Stimulated activated CD4-positive, alpha-beta T cell treated with anti-CD3 and anti-CD28 coated beads, Interleukin-4, amount 100 ng/mL, for 48 hours (primary cell): Measurements from ENCODE around the gene RFX6.
"Not testable (repeated sequence)": the region's sequence is repeated elsewhere in the genome, so short reads cannot be mapped to it uniquely, and the experiment has no call there.

ENCODE experiments used
- DNase-seq, 2 donors: peaks; one replicate each; pipeline ENCODE4 v3.0.0-alpha.2; 2020; ENCODE audit warnings: low read depth in 2 of 2

Gene RFX6, protein sequence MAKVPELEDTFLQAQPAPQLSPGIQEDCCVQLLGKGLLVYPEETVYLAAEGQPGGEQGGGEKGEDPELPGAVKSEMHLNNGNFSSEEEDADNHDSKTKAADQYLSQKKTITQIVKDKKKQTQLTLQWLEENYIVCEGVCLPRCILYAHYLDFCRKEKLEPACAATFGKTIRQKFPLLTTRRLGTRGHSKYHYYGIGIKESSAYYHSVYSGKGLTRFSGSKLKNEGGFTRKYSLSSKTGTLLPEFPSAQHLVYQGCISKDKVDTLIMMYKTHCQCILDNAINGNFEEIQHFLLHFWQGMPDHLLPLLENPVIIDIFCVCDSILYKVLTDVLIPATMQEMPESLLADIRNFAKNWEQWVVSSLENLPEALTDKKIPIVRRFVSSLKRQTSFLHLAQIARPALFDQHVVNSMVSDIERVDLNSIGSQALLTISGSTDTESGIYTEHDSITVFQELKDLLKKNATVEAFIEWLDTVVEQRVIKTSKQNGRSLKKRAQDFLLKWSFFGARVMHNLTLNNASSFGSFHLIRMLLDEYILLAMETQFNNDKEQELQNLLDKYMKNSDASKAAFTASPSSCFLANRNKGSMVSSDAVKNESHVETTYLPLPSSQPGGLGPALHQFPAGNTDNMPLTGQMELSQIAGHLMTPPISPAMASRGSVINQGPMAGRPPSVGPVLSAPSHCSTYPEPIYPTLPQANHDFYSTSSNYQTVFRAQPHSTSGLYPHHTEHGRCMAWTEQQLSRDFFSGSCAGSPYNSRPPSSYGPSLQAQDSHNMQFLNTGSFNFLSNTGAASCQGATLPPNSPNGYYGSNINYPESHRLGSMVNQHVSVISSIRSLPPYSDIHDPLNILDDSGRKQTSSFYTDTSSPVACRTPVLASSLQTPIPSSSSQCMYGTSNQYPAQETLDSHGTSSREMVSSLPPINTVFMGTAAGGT

DNA sequence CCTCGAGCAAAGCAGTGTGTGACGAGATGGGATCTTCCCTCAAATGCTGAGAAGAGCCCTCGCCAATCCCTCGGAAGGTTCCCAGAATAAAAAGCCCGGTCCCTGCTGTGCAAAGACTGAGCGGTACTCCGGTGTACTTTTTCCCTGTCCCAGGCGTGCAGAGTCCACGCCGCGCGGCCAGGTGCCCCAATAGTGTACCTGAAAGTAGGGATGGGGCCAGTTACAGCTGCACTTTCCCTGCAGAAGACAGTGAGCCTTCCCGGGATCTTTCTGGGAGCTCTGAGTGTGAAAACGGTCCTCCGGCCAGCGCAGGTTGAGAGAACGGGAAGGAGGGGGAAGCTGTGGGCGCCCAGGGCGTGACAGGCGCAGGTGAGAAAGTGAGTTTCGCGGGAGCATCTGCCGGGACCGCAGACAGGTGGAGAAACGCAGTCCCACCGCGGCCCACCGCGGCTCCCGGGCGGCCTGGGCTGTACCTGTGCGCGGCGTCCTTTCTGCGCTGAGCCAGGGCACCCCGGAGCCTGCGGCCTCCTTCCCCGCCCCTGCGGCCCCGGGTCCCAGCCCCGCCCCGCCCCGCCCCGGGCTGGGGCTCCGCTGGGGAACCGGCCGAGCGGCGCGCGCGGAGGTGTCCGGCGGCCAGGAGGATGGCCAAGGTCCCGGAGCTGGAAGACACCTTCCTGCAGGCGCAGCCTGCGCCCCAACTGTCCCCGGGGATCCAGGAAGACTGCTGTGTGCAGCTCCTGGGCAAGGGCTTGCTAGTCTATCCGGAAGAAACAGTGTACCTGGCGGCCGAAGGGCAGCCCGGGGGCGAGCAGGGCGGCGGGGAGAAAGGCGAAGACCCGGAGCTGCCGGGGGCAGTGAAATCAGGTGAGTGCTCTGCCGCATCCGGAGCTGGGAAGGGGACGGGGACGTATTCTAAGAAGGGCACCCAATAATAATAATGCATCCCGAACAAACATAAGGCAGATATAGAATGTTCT, at the start of gene RFX6:
TSS of gene RFX6 (plus strand) at position 608 of the 977 bp plus-strand sequence. CDS start at position 642, 34 bp downstream.
- no peak for DNase-seq

DNA sequence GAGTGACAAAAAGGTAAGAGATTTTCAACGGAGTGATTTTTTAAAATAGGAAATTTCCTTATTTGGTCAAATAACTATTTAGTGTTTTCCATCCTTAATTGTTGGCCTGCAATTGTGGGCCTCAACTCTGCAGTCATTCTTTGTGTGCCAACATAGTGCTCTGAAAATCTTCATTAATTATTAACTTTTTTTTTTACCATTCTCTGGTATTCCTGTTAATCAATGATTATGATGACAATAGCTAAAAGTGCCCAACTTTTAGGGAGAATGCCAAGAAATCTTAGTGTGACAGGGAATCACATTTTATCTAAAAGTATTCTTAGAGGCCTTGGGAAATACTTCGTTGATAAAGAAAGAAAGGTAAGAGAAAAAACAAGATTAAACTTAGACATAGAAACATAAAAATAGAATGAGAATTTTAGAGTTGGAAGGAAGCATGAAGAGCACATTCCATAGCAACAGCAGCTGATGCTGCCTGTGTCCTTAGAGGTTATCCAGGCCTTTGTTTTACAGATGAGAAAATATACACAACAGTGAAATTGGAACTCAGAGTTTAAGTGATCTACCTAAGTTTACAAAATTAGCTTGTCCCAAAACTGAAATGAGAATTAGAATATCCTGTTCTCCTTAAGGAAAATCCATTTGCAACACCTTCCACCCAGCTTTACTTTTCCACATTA, 49.3 kb upstream of the RFX6 start:
- no peak for DNase-seq

DNA sequence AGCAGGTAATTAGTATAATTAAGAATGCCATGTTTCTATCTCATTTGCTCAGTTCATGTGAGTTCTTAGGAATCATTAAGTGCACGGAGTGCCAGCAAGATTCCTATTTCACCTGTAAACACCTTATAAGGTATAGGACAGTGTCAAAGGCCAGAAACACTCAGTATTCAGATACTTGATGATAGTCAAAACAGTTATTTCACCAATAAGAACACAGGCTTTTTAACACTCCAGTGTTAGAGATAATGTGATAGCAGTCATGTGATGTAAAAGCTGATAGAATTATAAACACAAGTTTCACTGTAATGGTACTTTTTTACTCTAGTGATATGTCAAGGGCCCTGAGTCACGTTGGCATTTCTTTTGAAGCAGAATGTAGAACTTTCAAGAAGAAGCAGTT, 48.1 kb upstream of the RFX6 start, which contains the start of gene GPRC6A:
TSS of gene GPRC6A (minus strand) at position 101 of the 400 bp plus-strand sequence. CDS start at position 31, 70 bp downstream.
- no peak for DNase-seq

DNA sequence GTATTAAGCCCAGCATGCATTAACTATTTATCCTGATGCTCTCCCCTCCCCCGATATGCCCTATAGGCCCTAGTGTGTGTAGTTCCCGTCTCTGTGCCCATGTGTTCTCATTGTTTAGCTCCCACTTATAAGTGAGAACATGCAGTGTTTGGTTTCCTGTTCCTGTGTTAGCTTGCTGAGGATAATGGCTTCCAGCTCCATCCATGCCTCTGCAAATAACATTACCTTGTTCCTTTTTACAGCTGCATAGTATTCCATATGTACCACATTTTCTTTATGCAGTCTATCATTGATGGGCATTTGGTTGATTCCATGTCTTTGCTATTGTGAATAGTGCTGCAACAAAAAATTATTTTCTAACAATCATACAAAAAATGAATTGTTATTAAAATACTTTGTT, 42.5 kb upstream of the RFX6 start:
- DNase-seq = not testable (repeated sequence)

DNA sequence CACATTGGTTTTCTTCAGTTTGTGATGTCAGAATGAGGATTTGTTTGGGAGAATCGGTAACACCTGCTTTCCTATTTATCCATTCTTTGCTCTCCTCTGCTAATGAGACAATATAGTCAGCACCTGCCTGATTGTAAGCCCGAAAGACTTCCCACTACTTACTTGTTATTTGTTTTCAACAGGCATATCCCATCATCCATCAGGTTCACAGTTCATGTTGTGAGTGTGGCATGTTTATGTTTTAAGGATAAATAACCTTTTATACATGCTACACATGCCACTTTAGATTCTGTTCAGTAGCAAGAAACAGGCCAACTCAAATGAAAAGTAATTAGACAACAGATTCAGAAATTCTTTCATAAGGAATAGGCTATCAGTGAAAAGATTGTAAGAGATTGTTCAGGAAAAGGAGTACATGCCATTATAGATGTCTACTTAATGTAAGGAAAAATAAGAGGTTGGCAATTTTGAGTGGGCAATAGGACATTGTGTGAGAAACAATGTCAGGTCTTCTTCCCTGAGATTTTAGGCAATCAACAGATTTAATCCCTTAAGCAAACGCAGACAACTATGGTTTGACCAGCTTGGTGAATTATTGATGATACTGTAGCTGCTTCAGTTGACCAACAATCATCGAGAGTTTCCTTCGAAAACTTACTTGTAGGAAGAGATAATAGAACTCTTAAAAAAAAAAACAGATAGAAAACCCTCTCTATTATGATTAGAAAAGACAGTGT, 40.3 kb upstream of the RFX6 start:
- no peak for DNase-seq

DNA sequence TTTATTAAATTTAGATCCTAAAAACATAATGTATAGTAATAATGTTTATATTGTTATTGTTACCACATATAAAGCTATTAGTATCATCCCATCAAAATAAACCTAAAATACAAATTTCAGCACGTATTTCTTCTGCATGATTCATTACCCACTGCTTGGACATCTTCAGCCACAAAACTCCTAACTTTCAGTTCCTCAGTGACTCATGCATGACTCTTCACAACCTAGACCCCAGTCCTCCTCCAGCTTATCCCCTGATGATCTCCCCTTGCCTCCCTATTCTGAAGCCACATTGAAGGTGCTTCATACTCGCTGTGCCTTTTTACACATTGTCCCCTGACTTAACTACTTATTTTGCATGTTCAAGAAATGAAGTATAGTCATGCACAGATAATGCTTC, 37.0 kb upstream of the RFX6 start:
- no peak for DNase-seq

DNA sequence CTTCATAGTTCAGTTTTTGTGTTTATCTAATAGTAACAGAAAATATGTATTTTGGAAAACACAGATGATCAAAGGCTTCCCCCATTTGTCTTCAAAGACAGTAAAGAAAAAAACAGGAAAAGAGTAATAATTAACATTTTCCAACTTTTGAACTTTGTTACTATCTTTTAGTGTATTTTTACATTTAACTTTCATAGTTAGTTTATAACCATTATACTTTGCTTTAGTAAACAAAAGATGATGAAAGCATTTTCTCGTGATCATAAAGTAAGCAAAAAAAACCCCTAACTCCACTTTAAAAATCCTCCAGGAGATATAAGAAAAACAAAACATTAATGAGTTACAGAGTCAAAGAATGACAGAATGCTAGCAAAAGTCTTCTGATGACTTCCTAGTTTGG, 34.6 kb upstream of the RFX6 start:
- DNase-seq = no peak

DNA sequence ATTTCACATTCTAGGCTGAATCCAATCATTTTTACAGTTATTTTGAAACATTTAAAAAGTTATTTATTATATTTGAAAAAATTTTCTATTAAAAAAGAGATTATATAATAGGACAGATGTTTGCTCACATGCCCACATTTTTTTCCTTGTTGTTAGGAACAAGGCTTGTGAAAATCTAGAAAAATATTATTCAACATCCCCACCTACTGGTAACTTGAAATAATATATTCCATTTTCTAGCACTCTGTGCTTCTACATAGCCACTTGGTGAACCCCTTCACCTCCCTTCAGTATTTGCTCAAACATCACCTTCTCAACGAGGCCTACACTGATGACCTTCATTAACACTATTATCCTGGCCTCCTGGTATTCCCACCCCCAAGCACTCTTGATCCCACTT, 29.8 kb upstream of the RFX6 start:
- no peak for DNase-seq

DNA sequence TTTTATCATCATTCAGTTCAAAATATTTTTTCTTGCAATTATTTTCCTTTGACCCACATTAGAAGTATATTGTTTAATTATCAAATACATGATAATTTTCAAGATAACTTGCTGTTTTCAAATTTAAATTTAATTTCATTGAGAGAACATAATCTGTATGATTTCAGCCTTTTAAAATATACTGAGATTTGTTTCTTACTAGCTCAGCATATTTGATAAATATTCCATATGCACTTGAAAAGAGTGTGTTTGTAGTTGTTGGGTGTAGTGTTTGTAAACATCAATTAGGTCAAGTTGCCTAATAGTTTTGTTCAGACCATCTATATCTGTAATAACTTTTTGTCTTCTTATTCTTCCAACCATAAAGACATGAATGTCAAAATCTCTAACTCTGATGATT, 19.0 kb upstream of the RFX6 start:
- DNase-seq = no peak

DNA sequence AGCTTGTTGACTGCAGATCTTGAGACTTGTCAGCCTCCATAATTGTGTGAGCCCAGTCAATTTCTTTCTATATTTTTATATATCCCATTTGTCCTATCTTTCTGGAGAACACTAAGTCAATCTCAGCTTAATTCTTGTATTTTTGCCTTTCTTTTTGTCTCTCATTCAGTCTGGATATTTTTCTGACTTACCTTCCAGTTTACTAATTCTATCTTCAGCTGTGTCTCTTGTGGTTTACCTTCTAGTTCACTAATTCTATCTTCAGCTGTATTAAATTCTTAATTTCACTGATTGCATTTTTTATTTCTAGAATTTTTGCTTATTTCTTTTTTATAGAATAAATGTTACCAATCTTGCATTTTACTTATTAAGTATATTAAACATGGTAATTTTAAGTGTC, 17.8 kb upstream of the RFX6 start:
- DNase-seq = no peak

DNA sequence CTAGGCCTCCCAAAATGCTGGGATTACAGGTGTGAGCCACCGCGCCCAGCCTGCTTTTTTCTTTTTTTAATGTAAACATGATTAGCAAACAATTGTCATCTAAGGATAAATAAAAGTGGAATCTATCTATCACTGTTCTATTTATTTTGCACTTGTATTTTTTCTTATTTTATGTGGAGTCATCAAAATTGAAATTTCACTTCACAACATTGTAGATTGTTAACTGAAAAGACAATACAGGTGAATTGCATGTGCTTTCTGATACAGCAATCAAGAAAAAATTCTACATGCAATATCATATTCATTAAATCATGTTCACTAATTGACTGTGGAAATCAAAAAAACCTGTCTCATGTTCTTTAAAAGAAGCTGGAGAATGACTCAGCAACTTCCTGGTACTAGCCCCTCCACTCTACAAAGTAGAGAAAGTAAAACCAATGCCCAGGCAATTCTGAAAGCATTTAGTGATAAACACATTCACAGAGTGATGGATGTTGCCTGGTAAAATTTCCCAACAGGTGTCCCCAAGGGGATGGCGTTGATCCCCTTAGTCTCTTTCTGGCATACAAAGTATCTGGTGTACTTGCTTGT, 10.7 kb upstream of the RFX6 start:
- DNase-seq = no peak

DNA sequence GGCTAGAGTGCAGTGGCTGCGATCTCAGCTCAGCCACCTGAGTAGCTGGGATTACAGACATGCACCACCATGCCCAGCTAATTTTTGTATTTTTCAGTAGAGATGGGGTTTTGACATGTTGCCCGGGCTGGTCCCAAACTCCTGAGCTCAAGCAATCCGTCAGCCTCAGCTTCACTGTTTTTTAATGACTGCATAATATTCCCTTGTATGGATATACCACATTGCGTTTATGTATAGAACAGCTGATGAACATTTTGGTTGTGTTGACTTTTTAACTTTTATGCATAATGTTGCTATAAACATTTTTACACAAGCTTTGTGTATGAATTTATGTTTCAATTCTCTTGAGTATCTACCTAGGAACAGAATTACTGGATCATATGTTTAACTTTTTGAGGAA, 4.3 kb upstream of the RFX6 start:
- DNase-seq = no peak

DNA sequence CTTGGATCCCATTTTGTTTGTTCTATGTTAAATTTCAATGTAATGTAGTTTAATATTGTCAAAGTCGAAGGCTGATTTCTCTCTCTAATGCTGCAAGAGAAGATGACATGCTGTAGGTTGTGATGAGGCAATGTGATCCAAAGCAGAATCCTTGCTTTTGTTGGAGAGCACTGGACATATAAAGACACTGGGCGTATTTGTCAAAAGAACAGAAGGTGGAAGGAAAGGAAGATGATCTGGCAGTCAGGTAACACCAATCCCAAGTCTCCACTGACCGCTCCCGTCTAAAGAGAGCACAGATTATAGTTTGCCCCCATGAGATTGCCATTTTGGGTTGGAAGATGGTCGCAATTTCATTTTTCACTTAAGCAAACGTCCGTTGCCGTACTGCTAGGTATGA, 935 bp upstream of the RFX6 start:
- DNase-seq = no peak

DNA sequence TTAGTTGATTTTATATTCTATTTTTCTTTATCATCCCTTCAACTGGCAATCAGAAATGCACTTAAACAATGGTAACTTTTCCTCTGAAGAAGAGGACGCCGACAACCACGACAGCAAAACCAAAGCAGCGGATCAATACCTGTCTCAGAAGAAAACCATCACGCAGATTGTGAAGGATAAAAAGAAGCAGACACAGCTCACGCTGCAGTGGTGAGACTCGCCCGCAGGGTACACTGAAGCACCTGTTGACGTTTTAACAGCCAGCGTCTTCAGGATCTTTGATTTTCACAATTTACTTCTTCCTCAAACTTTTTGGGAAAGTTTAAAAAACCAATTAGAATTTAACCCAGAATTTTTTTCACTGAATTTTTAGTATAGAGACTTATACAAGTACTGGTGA, 701 bp downstream of the RFX6 start:
- no peak for DNase-seq

DNA sequence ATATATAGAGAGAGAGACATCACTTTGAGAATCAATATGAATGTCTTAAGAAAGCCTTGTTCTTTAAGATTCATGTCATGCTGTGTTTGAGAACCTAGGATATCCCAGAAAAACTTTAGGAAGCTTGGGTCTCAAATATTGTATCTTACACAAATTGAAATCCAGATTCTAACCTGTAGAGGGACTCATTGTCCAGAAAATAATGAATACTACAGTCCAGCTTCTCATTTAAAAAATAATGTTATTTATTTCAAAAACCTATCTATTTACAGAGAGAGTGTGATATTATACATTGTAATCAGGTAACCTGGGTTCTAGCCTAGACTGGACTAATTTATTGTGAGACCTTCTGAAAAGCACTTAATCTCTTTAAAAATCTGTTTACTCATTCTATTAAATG, 4.2 kb downstream of the RFX6 start:
- no peak for DNase-seq

DNA sequence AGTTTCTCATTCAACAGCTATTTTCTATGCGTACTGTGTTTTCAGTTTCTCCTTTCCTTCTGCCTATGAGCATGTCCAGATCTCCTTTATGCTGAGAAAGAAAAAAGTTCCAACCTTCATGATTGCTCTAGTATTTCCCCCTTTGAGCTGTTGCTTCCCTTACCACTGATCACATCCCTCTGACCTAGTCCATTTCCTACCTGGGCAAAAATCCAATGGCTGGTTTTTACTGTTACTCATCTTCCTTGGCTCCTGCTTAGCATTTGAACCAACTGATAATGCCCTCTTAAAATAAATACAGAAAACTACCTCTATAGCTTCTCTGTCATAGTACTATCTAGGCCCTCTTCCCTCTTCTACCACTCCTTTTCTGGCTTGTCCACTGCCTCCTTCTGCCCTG, 6.0 kb downstream of the RFX6 start:
- no peak for DNase-seq

DNA sequence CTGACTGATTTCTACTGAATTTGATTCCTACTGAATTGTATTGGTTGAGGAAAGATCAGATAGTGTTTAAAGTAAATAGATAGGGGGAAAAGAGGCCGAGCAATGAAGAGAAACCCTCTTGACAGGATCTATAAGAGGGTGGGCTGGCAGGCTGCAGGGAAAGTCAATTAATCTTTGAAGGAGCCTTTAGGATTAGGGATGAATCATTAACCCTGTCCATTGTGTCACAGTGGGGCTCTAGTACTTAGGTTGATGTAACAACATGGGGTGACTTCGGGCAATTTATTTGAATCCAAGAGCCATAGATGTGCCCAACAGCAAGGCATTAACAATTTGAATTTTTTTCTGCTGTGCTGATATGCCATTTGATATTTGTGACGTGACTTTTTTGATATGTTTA, 7.5 kb downstream of the RFX6 start:
- no peak for DNase-seq

DNA sequence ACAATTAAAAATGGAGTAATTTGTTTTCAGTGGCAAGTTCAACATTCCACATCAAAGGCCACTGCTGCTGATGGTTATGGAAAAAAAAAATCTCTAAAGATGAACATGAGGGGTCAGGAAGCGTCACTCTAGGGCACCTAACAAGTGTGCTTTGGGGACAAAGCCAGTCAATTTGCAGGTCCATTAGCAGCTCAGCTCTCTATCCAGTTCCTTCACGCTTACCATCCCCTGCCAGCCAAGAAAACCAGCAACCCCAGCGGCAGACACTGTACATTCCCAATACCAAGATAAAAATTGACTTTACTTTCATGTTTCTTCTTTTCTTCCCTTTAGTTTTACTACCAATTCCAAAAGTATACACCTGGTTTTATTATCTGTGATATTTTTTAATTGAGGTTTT, 10.1 kb downstream of the RFX6 start:
- no peak for DNase-seq

DNA sequence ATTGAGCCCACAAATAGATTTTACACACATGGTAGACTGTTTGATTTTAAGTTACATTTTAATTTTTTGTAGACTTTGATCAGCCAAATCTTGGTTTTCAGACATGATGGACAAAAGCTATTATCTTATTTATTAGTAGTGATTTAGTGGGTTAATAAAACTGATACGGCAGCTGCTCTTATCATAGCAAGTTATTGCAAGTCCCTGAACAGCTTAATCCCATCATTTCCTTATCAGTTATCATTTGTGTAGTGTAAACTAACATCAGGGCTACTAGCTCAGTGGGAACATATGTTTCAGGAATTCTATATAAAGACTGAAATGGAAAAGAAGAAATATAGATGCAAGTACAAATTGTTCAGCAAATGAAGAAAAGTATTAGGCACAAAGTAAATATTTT, 10.9 kb downstream of the RFX6 start:
- DNase-seq = no peak
